Right lobe of liver (tissue), 4 donors: ENCODE results near the gene SASH1.

Experiments
- CTCF ChIP-seq, 4 donors: fragments of 200-600 bp in 3 of 4; fragments of 450-650 bp in 1 of 4; IDR thresholded peaks; one replicate each; pipeline versions ENCODE4 v1.5.1 to v1.8.0; 2016 to 2022; ENCODE audit warnings: antibody characterized with exemption in 4 of 4, mild to moderate bottlenecking in 2 of 4
- POLR2A ChIP-seq: fragments of 450-650 bp; IDR thresholded peaks from one replicate; pipeline ENCODE4 v1.6.1; 2017; ENCODE audit warnings: antibody characterized with exemption, mild to moderate bottlenecking
- donor health status: DM: no; HTN: no; CAD: no.
- donor health status: DM: no; HTN: no; CAD: no.
- donor health status: DM: no; HTN: yes; CAD: no.

GRCh38 chr6:148367411-148368024 is 24.9 kb downstream of the SASH1 start:
- TF ChIP-seq CTCF (IDR thresholded peaks at IDR 0.05) (no peak), POLR2A (no peak)
